GM18526 (cell line): ENCODE data around the gene MBD4.

Experiments
- POLR2A ChIP-seq: IDR thresholded peaks from 3 replicates; pipeline ENCODE4 v1.6.1; 2011; ENCODE audit not compliant: insufficient read length; ENCODE audit errors: extremely low read depth

Gene MBD4

GRCh38 chr3:129421988-129422745 lies 17.6 kb downstream of the MBD4 start:
- TF ChIP-seq POLR2A, result no peak

GRCh38 chr3:129421236-129421883 lies 18.4 kb downstream of the MBD4 start:
- TF ChIP-seq POLR2A, result no peak

GRCh38 chr3:129419476-129419875 lies 20.3 kb downstream of the MBD4 start:
- TF ChIP-seq POLR2A, result no peak

- TF ChIP-seq POLR2A, result no peak
Measured at GRCh38 chr3:129418041-129418973, 21.4 kb downstream of the MBD4 start.

- TF ChIP-seq POLR2A, result no peak
Measured at GRCh38 chr3:129417326-129417725, 22.4 kb downstream of the MBD4 start.

- no peak for TF ChIP-seq POLR2A
Measured at GRCh38 chr3:129416415-129416814, 23.3 kb downstream of the MBD4 start.

GRCh38 chr3:129415830-129416229 lies 23.9 kb downstream of the MBD4 start:
- TF ChIP-seq POLR2A, result no peak

GRCh38 chr3:129415378-129415777 lies 24.4 kb downstream of the MBD4 start:
- no peak for TF ChIP-seq POLR2A

GRCh38 chr3:129413687-129414506 lies 25.9 kb downstream of the MBD4 start:
- no peak for TF ChIP-seq POLR2A

- no peak for TF ChIP-seq POLR2A
Measured at GRCh38 chr3:129412542-129413198, 27.1 kb downstream of the MBD4 start.

- TF ChIP-seq POLR2A, result no peak
Measured at GRCh38 chr3:129410971-129411370, 28.8 kb downstream of the MBD4 start.

- no peak for TF ChIP-seq POLR2A
Measured at GRCh38 chr3:129409541-129409940, 30.2 kb downstream of the MBD4 start.

GRCh38 chr3:129404610-129405009 lies 35.1 kb downstream of the MBD4 start:
- TF ChIP-seq POLR2A, result no peak

- no peak for TF ChIP-seq POLR2A
Measured at GRCh38 chr3:129404130-129404529, 35.6 kb downstream of the MBD4 start.
